ENCODE results near the gene MALL.
"Not testable (repeated sequence)": the region's sequence is repeated elsewhere in the genome, so short reads cannot be mapped to it uniquely, and the experiment has no call there.

Gene MALL

DNA sequence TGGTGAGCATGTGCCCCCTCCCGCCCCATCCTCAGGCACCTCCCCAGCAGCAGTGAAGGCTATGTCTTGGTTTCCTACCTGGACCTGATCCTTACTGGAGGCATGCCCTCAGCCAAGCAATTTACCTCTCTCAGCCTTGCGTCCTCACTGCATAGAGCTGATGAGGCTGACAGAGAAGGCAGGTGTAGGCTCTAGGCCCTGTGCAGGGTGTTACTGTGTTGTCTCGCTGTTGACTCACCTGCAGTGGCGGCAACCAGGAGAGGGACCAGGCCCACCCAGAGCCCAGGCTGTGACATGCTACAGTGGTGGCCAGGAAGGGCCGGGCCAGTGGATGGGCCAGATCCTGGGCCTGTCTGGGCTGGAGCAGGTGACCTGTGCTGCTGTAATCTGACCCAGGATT lies 65.9 kb downstream of the MALL start:
- DNase-seq: not testable (repeated sequence)

DNA sequence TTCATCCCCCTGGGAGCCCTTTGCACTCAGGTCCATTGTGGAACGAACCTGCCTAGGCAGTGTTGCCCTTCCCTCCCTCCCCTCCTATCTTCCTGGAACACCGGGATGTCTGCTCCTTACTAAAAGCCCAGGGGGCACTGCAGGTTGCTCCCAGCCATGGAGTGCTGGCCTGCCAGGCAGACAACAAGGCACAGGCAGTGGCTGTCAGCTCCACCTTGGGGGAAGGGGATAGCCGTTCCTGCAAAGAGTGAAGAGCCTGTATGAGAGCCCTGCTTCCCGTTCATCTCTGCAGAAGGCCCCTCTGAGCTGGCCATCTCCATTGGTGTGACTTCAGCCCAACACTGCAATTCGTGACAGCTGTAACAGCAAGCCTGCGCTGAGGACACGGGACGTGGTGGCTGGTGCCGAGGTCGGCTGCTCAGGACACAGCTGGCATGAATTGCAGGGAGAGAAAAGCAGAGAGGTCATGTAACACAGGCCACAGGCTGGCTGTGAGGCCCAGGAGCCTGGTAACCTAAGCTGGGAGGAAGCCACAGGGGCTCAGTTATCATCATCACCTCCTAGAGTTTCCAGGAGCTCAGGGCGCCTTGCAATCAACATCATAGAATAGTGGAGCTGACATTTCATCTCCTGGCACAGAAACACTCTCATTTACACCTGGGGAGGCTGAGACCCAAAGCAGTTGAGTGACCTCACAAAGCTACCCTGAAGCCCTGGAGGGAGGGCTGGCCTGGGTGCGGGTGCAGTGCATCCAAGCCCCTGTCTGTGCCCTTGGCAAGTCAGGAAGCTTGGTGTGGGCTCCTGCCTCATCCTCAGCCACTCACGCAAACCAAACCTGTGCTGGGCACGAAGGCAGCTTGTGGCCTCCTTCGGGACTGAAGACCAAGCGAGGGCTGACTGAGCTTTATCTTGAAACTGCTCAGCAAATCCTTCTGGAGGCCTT lies 67.1 kb downstream of the MALL start:
- peak; percentile 17 for DNase-seq

DNA sequence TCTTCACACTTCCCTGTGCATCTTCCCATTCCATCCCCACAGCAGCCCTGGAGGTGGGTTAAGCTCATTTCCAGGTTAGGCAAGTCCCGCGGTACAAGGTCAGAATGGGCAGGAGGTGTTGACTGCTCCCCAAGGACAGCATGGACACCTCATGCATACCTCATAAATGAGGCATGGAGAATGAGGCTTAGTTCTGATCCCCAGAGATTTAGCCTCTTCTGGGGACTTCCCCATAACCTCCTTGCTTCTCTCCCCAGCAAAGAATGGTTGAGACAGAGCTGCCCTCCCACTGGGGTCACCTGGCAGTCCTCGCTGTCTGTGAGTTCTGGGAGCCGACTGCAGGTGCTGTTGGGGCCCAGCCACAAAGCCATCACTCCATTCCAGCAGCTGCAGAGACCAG lies 68.4 kb downstream of the MALL start:
- DNase-seq: not testable (repeated sequence)

DNA sequence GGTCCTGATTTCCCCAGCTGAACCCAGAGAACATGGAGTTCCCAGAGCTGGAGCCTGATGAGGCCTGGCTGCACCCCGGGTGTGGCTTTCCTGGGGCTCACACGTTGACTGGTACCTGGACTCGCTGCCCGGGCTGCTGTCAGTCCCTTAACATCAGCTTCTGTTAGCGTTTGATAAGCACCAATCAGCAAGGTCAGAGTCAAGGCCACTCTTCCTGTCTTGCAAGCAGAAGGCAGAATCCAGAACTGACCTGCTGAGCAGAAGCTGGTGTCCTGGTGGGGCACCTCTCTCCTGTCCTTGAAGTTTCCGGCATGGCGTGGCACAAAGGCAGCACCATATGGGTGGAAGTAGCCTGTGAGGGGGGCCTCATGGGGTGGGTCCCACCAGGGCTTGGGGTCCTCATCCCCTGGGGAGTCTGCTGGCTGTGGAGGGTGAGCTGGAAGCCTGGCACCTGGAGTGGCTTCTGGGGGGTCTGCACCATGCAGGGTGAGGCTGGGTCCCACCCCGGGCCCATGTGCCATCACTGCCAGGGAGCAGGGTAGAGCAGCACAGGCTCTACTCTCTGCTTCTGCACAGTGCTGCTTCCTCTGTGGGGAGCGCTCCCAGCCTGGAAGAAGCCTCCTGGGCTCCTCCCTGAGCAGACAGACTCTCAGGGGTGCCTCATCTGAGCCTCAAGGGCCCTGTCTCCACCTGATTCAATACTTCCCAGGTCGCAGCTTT lies 73.5 kb downstream of the MALL start:
- not testable (repeated sequence) for DNase-seq

DNA sequence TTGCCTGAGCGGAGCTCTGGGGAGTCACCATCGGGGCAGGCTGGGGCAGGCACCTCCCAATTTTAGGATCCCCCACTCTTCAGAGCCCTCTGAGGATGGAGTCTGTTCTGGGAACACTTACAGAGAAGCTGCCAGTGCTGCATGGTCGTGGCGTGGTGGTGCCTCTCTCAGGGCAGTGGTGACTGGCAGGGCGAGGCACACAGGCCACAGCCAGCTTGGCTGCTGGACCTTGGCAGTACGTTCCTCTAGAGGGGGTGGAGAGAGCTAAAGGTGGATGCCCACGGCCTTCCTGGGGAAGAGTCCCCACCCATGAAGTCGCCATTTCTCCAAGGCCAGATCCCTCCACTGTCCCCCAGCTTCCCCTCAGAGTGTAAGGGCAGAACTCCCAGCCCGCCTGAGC lies 78.3 kb downstream of the MALL start:
- DNase-seq: not testable (repeated sequence)

DNA sequence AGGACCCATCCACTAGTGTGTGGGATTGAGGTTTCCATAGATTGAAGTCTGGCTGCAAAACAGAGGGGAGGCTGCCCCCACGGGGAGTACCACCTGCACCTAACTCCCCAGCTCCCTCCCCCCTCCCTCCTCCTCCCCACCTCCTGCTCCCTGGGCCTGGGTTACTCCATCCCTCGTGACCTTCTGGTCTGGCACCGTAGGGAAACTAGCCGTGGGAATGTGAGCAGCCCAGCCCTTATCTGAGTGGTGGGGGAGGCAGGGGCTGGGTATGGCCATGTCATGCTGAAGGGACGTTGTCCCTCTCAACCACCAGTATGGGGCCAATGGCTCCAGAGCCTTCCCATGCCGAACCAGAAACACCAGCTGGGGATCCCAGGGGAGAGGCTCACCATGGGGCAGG lies 80.2 kb downstream of the MALL start:
- DNase-seq: not testable (repeated sequence)

DNA sequence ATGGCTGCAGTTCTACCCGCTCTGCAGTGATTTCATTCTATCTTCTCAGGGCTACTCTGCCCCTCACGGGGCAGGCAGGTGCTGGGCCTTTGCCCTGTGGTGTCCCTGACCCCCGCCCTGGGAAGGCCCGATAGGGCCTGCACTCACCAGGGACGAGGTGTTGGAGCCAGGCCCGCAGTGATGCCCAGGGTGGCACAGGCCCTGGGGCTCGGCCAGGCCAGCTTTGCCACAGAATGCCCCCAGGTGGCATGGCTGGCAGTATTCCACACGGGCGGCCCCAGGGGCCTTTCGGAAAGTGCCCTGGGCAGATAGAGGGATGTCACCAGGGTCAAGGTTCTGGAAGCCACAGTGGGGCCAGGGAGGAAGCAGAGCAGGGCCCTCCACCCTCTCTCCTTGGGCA lies 80.7 kb downstream of the MALL start:
- DNase-seq: not testable (repeated sequence)
